Hematopoietic multipotent progenitor cell treated with erythropoietin and hydrocortisone succinate and interleukin-3 and kit ligand, for 17 days (in vitro differentiated cells): ENCODE measurements around the gene TSPOAP1.

Experiments used
- DNase-seq: peaks from one replicate; pipeline ENCODE4 v3.0.0-alpha.2; 2015; ENCODE audit warnings: low spot score

The TSPOAP1 gene, protein sequence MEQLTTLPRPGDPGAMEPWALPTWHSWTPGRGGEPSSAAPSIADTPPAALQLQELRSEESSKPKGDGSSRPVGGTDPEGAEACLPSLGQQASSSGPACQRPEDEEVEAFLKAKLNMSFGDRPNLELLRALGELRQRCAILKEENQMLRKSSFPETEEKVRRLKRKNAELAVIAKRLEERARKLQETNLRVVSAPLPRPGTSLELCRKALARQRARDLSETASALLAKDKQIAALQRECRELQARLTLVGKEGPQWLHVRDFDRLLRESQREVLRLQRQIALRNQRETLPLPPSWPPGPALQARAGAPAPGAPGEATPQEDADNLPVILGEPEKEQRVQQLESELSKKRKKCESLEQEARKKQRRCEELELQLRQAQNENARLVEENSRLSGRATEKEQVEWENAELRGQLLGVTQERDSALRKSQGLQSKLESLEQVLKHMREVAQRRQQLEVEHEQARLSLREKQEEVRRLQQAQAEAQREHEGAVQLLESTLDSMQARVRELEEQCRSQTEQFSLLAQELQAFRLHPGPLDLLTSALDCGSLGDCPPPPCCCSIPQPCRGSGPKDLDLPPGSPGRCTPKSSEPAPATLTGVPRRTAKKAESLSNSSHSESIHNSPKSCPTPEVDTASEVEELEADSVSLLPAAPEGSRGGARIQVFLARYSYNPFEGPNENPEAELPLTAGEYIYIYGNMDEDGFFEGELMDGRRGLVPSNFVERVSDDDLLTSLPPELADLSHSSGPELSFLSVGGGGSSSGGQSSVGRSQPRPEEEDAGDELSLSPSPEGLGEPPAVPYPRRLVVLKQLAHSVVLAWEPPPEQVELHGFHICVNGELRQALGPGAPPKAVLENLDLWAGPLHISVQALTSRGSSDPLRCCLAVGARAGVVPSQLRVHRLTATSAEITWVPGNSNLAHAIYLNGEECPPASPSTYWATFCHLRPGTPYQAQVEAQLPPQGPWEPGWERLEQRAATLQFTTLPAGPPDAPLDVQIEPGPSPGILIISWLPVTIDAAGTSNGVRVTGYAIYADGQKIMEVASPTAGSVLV (N-terminal part only)

DNA sequence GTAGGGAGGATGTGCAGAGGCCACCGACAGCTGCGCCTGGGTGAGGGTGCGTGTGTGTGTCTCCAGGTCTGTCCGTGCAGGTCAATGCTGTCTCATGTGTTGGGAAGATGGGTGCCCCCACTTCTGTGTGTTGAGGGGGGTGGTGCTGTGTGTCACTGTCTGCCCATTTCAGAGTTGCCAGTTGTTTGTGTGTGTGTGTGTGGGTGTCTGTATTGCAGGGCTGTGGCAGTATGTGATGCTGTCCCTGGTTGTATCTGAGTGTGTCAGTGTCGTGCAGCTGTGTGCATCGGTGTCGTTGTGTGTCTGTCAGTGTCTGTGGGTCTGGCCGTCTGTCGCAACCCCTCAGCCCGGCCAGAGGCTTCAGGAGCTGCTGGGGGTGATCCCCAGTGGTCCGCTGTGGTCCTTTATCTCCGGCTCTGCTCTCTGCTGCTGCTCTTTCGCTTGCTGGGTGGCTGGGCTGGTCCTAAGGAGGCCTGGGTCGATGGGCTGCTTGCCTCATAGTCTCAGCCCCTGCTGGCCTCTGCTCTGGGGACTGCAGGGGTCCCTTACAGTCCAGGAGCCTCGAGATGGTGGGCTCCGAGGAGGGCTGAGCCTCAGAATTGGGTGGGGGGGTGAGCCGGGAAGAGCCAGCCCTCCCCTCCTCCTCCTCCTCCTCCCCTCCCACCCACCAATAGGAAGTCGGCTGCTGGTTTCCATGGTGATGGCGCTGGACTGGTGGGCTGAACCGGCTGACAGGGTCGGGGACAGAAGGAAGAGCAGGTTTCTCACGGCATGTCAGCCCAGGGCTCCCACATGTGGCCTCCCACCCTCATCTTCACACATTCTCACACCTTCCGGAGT lies at the start of gene TSPOAP1:
TSPOAP1 (minus strand) TSS at position 601 of the 840 bp plus-strand sequence. CDS start 875 bp downstream, outside the sequence.
- no peak for DNase-seq

DNA sequence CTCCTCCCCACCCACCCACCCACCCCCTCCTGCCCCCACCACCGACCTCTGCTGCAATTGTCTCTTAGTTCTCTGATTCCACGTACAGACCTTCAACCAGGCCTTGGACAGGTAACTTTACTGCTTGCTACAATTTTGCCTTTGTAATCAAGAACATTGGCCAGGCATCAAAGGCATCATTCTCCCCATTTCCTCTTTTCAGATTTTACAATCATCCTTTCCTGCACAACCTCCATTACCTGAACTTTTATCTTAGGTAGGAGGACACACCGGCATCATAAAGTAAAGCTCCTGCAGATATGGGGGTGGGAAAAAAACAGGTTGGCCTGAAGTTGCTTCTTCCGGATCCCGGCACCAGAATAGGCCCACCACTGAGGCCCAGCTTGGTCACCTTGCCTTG lies 49.1 kb upstream of the TSPOAP1 start:
- DNase-seq = no peak

DNA sequence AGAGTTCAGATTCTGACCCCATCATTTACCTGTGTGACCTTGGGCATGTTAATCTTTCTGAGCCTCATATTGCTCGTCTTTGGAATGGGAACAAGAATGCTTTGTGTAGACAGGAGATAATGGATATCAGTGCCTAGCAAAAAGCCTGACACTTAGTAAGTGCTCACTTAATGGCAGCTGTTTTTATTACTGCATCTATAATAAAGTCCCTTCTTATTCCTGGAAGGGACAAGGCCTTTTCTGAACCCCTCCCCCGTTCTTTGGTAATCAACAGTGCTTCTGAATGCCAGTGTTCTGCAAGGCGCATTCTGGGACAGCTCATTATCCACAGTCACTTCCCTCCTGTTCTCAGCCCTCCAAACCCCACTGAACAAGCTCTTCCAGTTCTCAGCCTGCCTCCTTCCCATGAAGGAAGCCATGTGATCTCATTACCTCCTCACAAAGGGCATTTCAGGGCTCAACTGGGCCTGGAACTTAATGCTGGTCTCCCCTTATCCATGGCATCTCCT lies 48.6 kb upstream of the TSPOAP1 start:
- DNase-seq = no peak

DNA sequence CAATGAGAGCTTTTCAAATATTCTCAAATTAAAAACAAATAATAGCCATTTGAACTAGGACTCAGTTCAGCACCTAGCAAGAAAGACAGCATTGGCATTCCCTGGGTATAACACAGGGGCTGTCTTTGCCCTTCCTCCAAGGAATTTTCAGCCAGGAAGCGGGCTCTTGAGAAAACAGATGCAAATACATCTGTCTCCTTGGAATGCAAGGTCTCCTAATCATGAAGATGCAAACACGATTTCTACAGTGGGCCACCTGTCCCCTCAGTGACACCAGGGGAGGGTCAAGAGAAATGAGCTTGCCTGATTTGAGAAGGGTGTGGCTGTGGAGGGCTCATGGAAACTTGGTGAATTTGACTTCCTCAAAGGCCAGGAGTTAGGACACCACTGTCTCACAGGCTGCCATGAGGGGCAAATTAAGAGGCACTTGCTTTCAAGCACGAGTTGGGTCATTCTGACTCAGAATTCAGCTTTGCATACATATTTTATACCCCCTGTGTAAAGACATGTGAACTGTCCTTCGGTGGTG lies 47.9 kb upstream of the TSPOAP1 start:
- no peak for DNase-seq

DNA sequence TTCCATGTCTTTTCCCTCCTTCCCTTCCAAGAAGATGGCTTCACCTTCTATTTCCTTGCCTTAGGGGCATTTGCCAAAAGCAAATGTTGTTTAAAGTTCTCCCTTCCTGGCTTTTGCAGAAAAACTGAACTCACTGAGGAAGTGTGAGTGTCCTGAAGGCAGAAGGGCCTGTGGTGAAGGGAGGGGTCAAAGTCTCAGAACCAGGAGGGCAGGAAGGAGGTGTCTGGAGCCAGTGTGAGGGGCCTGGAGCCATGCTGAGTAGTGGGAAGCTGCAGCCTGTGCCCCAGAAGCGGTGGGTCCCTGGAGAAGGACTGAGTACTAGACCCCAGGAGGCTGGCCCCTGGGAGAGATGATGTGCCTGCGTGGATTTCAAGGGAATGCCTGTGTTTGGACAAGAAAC lies 47.2 kb upstream of the TSPOAP1 start:
- no peak for DNase-seq

DNA sequence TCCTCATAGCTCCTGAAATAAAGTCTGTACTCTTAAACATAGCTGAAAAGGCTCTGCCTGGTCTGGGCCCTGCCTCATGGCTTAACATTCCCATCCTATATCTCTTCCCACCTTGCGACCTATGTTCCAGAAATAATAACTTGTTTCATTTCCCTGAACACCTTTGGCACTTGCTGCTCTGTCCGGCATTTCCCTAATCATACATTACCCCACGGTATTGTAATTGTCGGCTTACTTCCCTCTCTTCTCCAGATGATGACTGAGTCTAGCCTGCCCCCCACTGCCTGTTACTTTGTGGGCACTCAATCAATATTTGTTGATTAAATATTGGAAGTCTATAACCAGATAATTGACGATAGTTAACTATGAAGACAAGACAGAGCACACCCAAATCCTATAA lies 46.7 kb upstream of the TSPOAP1 start:
- no peak for DNase-seq

DNA sequence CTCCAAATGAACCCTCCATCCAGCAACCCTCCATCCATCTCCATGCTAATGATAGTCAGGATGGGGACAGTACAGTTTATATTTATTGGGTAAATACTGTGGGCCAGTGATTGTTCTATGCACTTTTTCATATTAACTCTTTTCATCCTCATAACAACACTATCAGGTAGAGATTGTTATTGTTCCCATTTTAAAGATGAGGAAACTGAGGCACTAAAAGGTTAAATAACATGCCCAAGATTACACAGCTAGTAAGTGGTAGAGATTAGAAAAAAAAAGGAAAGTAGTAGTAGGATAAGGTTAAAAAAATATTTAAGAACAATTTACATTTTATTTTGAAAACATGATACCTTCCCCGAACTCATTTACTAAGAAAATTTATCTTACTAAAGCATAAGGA lies 45.3 kb upstream of the TSPOAP1 start:
- DNase-seq = no peak

DNA sequence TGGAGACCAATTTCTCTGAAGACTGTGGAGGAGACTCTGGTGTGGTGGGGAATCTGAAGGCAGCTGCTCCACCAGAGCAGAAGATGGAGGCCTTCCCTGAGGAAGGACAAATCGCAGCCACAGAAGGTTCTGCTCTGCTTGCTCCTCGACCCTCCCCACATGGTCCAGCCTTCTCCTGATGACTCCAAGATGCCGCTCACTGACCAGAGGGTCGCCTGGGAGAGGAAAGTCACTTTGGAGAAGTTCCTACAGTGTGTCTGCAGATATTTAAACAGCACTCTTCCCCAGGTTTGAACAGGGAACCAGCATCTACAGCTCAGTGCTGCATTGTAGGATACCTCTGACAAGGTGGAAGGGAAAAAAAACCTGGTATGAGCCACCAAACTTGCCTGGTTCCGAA lies 44.4 kb upstream of the TSPOAP1 start:
- DNase-seq = no peak

DNA sequence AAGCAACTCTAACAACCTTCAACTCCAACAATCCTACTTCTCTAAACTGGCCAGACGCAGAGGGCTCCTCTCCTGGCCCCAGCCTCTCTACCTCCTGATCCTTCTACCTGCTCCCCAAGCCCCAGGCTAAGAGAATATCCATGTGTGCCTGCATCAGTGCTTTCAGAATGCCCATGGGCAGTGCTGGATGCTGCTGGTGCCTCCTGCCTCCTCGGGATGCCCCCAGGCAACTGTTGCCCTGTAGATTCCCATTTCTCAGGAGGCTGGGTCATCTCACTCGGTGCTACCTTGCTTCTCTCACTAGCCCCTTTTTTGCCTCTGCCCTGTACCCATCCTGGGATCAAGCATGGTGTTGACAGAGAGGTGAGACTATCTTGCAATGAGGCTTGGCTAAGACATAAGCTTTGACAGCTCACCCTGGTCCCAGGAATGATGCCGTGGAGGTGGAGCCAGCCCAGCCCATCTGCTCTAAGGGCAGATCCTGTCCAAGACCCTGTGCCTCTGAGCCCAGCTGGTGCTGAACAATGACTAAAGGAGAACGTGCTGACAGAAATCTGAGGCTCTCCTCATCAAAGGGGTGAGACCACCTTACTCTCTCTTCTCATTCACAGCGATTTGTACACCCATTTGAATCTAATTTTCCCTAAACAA lies 42.8 kb upstream of the TSPOAP1 start:
- no peak for DNase-seq

DNA sequence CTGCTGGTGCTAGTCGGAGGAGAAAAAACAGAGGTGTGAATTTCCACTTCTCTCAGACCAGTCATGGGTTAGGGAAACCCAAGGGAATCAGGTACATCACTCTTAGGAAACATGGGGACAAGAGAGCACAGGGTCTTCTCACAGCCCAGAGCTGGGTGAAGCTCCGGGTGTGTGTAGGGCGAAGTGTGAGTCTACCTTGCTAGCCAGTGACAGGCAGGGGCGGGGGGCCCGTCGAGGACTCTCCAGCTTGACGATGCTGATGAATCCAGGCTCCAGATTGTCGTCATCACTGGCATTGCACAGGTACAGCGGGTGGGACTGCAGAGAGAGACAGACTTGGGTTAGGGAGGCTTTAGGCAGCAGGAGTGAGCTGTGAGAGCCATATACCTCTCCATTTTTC lies 42.1 kb upstream of the TSPOAP1 start:
- no peak for DNase-seq

DNA sequence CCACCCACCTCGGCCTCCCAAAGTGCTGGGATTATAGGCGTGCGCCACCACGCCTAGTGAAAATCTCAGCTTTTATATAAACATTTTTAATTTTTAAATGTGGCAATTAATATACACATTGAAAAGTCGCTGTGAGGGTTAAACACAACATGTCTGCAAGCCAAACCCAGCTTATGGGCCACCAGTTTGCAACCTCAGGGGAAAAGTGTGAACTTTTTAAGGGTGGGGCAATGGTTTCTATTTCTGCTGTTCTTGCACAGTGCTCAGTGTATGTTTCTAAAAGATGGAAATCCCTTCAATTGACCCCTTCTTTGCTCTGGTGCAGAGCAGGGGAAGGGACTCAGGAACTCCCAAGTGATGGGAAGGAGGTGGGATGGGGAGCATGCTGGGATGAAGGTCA lies 41.7 kb upstream of the TSPOAP1 start:
- DNase-seq = no peak

DNA sequence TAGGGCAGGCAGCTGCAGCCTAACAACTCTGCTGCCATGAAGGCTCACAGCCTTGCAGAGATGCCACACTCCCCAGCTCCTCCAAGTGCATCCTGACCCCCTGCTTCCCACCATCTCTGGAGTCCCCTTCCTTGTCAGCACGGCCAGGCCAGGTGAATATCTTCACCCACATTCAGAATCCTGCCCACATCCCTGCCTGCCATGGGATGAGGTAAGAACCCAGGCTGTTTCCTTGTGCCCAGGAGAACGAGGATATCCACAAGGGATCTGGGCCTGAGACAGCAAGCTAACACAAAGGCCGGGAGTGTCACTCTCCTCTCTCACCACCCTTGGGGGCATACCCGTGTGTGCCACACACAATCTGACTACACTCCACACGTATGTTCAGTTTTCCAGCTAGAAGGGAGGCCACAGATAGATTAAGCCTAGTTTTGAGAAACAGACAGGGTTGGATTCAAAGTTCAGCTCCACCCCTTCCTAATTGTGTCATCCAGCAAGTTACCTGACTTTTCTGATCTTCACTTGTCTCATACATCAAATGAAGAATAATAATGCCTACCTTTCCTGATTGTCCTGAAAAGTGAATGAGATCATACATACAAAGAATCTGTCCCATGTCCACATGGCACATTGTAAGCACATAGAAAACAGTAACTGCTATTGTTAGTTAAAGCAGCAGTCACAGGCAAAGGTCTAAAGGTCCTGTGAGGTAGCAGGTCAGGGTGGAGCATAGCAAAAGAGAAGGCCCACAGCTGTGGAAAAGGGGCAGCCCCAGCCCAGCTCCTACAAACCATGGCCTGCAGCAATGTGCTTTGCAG lies 40.8 kb upstream of the TSPOAP1 start:
- no peak for DNase-seq

DNA sequence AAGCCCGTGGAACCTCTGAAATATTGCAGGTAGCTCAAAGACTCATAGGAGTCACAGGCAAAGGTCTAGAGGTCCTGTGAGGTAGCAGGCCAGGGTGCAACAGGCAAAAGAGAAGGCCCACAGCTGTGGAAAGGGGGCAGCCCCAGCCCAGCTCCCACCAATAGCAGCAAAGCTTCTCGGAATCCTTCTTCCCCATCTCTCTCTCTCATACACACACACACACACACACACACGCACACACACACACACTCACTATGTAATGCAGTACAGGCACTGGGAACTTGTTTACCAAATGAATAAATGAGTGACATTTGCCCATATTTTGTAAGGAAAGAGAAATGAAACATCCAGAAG lies 40.2 kb upstream of the TSPOAP1 start:
- no peak for DNase-seq

DNA sequence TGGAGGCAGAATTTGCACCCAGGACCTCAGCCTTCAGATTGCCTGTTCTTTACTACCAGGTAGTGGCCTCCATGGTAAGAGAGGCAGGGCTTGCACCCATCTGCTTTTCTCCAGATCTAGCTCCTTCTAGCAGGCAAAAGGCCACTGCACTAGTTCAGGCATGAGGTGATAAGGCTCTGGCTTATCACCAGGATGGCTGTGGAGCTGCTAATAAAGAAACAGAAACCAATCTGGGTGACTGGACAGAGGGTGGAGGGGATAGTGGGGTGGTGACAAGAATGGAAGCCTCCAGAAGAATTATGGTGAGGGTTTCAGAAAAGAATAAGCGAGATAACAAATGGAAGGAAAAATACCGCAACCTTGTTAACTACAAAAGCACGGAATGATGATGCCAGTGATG lies 38.9 kb upstream of the TSPOAP1 start:
- DNase-seq = peak; percentile 43

DNA sequence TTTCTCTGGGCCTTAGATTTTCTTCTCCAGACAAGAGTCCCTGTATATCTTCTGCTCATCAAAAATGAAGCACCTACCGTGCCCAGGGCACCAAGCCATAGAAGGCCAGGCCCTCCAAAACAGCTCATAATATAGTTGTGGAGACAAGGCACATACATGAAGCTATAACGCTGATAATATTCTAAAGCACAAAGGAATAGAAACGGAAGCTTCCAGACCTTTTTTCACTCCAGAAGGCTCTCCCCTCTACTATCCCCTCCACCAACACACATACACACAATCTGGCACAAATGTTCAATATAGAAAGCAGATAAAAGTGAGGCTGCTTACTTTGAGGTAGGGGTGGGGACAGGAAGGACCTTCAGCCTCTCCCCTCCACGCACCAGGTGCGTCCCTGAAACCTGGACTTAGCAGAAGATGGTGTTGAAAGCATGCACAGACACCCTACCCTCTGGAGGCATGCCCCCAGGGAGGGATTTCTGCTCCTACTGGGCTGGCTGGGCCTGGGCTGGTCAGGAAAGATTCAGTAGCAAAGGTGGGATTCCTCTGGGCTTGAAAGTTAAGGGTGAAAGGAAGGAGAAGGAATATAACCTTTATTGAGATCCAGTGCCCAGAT lies 37.5 kb upstream of the TSPOAP1 start:
- no peak for DNase-seq

DNA sequence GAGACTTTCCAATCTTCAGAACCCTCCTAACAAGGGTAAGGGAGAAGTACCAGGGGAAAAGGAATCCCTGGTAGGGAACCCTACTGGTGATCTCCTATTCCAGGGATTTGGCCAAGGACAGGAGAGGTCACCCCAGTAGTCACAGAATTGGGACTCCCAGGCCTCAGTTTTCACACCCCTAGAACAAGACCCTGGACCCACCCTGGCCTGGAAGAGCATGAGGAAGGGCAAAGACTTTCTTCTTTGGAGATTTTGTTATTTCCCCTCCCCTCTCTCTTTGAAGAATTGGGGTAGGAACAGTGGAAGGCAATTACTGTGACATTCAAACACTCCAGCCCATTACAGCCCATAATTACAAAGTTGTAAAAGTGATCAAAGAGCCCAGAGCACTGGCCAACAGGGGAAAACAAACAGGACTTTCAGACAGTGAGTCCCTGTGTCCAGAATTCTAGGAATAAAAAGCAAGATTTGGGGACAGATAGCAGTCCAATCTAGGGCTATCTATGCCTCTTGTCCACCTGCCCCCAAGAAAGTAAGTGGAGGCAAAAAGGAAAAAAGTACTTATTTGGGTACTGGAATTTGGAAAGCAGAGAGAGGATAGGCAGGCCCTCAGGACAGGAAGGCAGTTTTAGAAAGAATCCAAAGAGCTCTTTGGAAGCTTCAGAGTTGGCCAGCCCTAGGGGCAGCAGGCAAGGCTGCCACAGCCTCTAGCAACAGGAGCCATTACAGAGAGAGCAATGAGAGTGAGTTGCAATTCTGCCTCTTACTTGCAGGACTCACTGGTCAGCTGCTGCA lies 36.8 kb upstream of the TSPOAP1 start:
- no peak for DNase-seq

DNA sequence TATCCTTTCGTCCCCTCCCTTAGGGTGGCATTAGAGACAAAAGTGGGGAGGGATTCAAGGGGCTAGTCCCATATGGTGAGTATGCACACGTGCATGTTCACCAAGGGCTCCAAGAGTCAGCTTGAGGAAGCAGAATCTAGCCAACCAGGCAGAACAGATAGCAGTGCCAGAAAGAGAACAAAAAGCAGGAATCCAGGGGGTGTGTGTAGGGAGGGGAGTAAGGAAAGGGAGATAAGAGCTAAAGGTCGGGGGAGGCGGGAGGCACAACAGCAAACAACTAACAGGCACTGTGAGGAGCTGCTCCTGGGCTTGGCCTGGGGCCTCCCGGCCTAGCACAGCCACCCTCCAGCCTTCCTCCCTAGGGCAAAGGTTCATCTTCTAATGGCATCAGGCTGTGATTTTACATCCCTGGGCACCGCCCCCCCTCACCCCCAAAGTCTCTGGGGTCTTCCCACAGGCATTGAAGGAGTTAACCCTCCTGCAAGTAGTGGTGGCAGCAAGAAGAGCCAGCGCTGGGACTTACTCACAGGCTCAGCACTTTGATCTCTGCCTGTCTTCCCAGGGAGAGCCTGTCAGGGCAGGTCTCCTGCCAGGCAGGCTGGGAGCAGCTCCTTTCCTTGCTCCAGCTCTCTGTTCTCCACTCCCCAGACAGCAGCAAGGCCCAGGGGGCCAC lies 35.8 kb upstream of the TSPOAP1 start:
- no peak for DNase-seq

DNA sequence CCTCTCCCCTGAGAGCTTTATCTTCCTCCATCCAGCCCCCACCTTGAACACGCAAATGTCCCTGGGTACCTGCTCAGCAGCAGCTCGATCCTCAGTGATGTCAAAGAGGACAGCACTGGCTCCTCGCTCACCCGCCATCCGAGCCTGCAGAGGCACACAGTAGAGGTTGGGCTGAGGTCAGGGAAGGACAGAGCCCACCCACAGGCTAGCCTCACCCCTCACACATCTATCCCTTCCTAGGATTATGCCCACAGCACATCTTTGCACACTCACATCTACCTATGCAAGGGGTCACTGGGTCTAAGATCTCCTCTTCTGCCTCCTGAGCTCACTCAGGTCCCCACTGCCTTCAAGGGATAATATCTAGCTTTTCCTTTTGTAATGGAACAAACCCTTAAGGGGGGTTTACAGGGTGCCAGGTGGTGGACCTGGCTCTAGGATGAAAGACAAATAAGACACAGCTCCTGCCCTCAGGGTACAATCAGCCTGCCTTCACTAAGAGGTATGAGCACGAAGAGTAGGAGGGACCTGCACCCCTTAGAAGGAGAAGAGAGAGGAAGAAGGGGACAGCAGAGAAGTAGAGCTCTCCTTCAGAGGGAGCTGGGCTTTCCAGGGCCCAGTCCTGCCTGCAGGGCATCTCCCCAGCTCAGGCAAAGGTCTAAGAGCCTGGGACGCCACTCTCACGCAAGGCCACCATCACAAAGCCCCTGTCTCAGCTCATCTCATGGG lies 35.0 kb upstream of the TSPOAP1 start:
- no peak for DNase-seq
